HG03064 (cell line): Measurements from ENCODE around the gene PTPRG.

Source experiments
- ATAC-seq: cut with Tn5 transposase; IDR thresholded peaks from one replicate; pipeline ENCODE4 v1.9.1; 2021; ENCODE audit warnings: low read depth; ENCODE audit not compliant: unreplicated experiment

Gene PTPRG

GRCh38 chr3:62325896-62326295, 764.5 kb downstream of the PTPRG start:
- no peak for ATAC-seq

GRCh38 chr3:62329971-62330370, 768.6 kb downstream of the PTPRG start:
- no peak for ATAC-seq

GRCh38 chr3:62332017-62332416, 770.6 kb downstream of the PTPRG start:
- ATAC-seq, result no peak

GRCh38 chr3:62332835-62333244, 771.5 kb downstream of the PTPRG start:
- ATAC-seq, result no peak

- ATAC-seq, result no peak
Measured at GRCh38 chr3:62335196-62335595, 773.8 kb downstream of the PTPRG start.

GRCh38 chr3:62343755-62344154, 782.4 kb downstream of the PTPRG start:
- ATAC-seq, result no peak
